22Rv1 (cell line): ENCODE measurements around the gene FOXP1.

Experiments
- ZFX ChIP-seq: fragments of 450-650 bp; IDR thresholded peaks from 2 replicates; pipeline ENCODE4 v1.6.1; 2017; ENCODE audit warnings: antibody characterized with exemption, borderline replicate concordance
- TF ChIP-seq, protein P1 (sequence below): fragments of 450-650 bp; IDR thresholded peaks from 2 replicates; pipeline ENCODE4 v1.5.1; 2017; ENCODE audit warnings: mild to moderate bottlenecking

DNA sequence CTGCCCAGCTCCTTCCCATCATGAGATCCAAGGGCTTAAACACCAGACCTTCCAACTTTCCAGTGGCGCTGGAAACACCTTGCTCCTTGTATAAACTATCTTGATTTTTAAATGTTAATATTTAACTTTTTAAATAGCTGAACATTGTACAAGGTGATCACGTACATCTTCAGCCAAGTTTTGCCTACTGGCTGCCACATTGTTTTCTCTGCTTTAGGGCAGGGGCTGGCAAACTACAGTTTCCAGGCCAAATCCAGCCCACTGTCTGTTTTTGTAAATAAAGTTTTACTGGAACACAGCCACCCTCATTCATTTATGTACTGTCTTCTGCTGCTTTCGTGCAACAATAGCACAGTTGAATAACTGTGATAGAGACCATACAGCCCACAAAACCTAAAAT, 27.6 kb upstream of the FOXP1 start:
- TF ChIP-seq, protein P1, sequence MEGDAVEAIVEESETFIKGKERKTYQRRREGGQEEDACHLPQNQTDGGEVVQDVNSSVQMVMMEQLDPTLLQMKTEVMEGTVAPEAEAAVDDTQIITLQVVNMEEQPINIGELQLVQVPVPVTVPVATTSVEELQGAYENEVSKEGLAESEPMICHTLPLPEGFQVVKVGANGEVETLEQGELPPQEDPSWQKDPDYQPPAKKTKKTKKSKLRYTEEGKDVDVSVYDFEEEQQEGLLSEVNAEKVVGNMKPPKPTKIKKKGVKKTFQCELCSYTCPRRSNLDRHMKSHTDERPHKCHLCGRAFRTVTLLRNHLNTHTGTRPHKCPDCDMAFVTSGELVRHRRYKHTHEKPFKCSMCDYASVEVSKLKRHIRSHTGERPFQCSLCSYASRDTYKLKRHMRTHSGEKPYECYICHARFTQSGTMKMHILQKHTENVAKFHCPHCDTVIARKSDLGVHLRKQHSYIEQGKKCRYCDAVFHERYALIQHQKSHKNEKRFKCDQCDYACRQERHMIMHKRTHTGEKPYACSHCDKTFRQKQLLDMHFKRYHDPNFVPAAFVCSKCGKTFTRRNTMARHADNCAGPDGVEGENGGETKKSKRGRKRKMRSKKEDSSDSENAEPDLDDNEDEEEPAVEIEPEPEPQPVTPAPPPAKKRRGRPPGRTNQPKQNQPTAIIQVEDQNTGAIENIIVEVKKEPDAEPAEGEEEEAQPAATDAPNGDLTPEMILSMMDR, result no peak
- TF ChIP-seq ZFX, result no peak
